HepG2 (cell line): ENCODE results near the gene RPH3AL. TPM values are rescaled to one million over a fixed set of nuclear protein-coding genes. Genes with fewer than 3 reads are reported as not detected.

Experiments
- ATAC-seq: fragments of 200-7000 bp; cut with Tn5 transposase; 3 replicates; pipeline ENCODE4 v1.9.1; 2020; ENCODE audit warnings: mild to moderate bottlenecking, moderate library complexity
- BruUV-seq: library from RNA; stranded (reverse); fragments of 400-500 nt; replicated peaks from 2 replicates; lab custom pipeline; 2021; lab: Mats Ljungman, UMichigan
- CTCF ChIA-PET: fragments of 300-600 bp; formaldehyde crosslinking; extraction: SDS; loops from one replicate; lab custom pipeline; 2021; ENCODE audit warnings: low total read pairs, inconsistent platforms, low intra/inter-chr PET ratio; lab: Yijun Ruan, JAX
- POLR2A ChIA-PET: fragments of 350-600 bp; sonication (Branson Sonifier 250); formaldehyde crosslinking; loops from one replicate; lab custom pipeline; 2020; ENCODE audit warnings: antibody characterized with exemption, inconsistent platforms; lab: Yijun Ruan, JAX
- DNase-seq: peaks from one replicate; pipeline ENCODE4 v3.0.0-alpha.2; 2015; ENCODE audit warnings: low spot score
- FAIRE-seq: peaks from 3 replicates; lab custom pipeline; 2011; peaks lifted over from hg19 to GRCh38; lab: Jason Lieb, UNC
- H2AFZ ChIP-seq: one replicate; pipeline ENCODE4 v1.6.1; 2011; ENCODE audit warnings: low read length, inconsistent platforms
- H3K27ac ChIP-seq: fragments of 300-600 bp; 3 replicates; pipeline ENCODE4 v1.8.0; 2011; ENCODE audit warnings: mixed run types, mild to moderate bottlenecking, mixed read lengths, low read length, inconsistent platforms; ENCODE audit not compliant: insufficient read depth; ENCODE audit errors: extremely low read length
- H3K27me3 ChIP-seq, 2 experiments: fragments of 200-600 bp in 1 of 2; 2 replicates in 1 of 2; 3 replicates in 1 of 2; pipeline versions ENCODE4 v1.6.0 to v1.8.0; 2011; ENCODE audit warnings: low read length in 2 of 2, mild to moderate bottlenecking in 2 of 2, moderate library complexity in 2 of 2, inconsistent platforms in 1 of 2; ENCODE audit not compliant: insufficient read depth in 2 of 2, control insufficient read depth in 1 of 2
- H3K36me3 ChIP-seq, 2 experiments: fragments of 200-600 bp in 1 of 2; replicated peaks in 1 of 2; 2 replicates in 1 of 2; 3 replicates in 1 of 2; pipeline versions ENCODE4 v1.5.1 to v1.8.0; 2011; ENCODE audit warnings: low read length in 2 of 2, inconsistent platforms in 1 of 2; ENCODE audit not compliant: insufficient read depth in 2 of 2, control insufficient read depth in 1 of 2
- H3K4me1 ChIP-seq: 2 replicates; pipeline ENCODE4 v1.5.1; 2012; ENCODE audit warnings: low read length, inconsistent platforms; ENCODE audit not compliant: insufficient read depth
- H3K4me2 ChIP-seq: 2 replicates; pipeline ENCODE4 v1.6.0; 2011; ENCODE audit warnings: low read depth, low read length, inconsistent platforms
- H3K4me3 ChIP-seq, 3 experiments: fragments of 200-600 bp in 1 of 3; sonication (generic), shearing (Covaris generic) in 1 of 3; replicated peaks in 1 of 3; 2 replicates each; pipeline ENCODE4 v1.5.1; 2011 to 2016; ENCODE audit warnings: low read length in 3 of 3, inconsistent platforms in 2 of 3, low read depth in 2 of 3, mild to moderate bottlenecking in 2 of 3, control low read depth in 1 of 3, mixed read lengths in 1 of 3; ENCODE audit not compliant: insufficient read depth in 1 of 3
- H3K79me2 ChIP-seq: one replicate; pipeline ENCODE4 v1.6.1; 2011; ENCODE audit warnings: low read length, inconsistent platforms; ENCODE audit not compliant: insufficient read depth
- H3K9ac ChIP-seq: 2 replicates; pipeline ENCODE4 v1.6.0; 2011; ENCODE audit warnings: mild to moderate bottlenecking, low read depth, low read length, inconsistent platforms; ENCODE audit not compliant: insufficient read depth
- H3K9me3 ChIP-seq: 2 replicates; pipeline ENCODE4 v1.5.1; 2012; ENCODE audit warnings: mild to moderate bottlenecking, low read length
- H4K20me1 ChIP-seq: 2 replicates; pipeline ENCODE4 v1.6.0; 2011; ENCODE audit warnings: inconsistent platforms, mild to moderate bottlenecking, low read length, moderate library complexity; ENCODE audit not compliant: insufficient read depth
- BRCA1 ChIP-seq: sonication (generic); formaldehyde crosslinking; IDR thresholded peaks from 2 replicates; pipeline ENCODE4 v1.4.0; 2020; ENCODE audit warnings: missing genetic modification reagents
- CBX2 ChIP-seq, 2 experiments: fragments of 200-600 bp in 1 of 2; sonication (generic); formaldehyde crosslinking in 1 of 2; IDR thresholded peaks; 2 replicates each; pipeline versions ENCODE4 v1.7.0 to v1.8.1; 2018 to 2022; ENCODE audit warnings: low read depth in 2 of 2, low read length in 1 of 2, mild to moderate bottlenecking in 1 of 2, missing genetic modification reagents in 1 of 2
- KAT7 ChIP-seq: IDR thresholded peaks from 2 replicates; pipeline ENCODE4 v1.6.1; 2018; ENCODE audit warnings: borderline replicate concordance, missing compliant biosample characterization
- MEIS1 ChIP-seq: sonication (generic); formaldehyde crosslinking; IDR thresholded peaks from 2 replicates; pipeline ENCODE4 v1.9.0; 2021; ENCODE audit warnings: mild to moderate bottlenecking, missing genetic modification reagents, moderate library complexity, borderline replicate concordance
- MLLT10 ChIP-seq: sonication (generic); formaldehyde crosslinking; IDR thresholded peaks from 2 replicates; pipeline ENCODE4 v1.4.0; 2020; ENCODE audit warnings: missing genetic modification reagents
- SOX13 ChIP-seq, 3 experiments: fragments of 450-650 bp in 1 of 3; sonication (generic) in 1 of 3; formaldehyde crosslinking in 1 of 3; IDR thresholded peaks in 2 of 3; conservative IDR thresholded peaks in 1 of 3; 2 replicates each; pipeline versions ENCODE4 v1.5.0 to v1.6.1; 2016 to 2020; ENCODE audit warnings: antibody characterized with exemption in 1 of 3, mild to moderate bottlenecking in 1 of 3, missing compliant biosample characterization in 1 of 3, missing genetic modification reagents in 1 of 3, moderate library complexity in 1 of 3
- TEAD3 ChIP-seq: optimal IDR thresholded peaks from 2 replicates; pipeline ENCODE3; 2016; ENCODE audit warnings: borderline replicate concordance
- ZBTB1 ChIP-seq: sonication (generic); formaldehyde crosslinking; IDR thresholded peaks from 2 replicates; pipeline ENCODE4 v1.4.0; 2020; ENCODE audit warnings: missing genetic modification reagents, borderline replicate concordance
- ZBTB25 ChIP-seq: IDR thresholded peaks from 2 replicates; pipeline ENCODE4 v1.6.1; 2018; ENCODE audit warnings: missing genetic modification reagents
- ZEB1 ChIP-seq: IDR thresholded peaks from 2 replicates; pipeline ENCODE4 v1.6.1; 2012; ENCODE audit warnings: mild to moderate bottlenecking, low read depth, inconsistent platforms; ENCODE audit not compliant: insufficient replicate concordance
- ZFP62 ChIP-seq: sonication (generic); formaldehyde crosslinking; IDR thresholded peaks from 2 replicates; pipeline ENCODE4 v1.4.0; 2020; ENCODE audit warnings: missing genetic modification reagents
- WGBS: methylation state at CpG from one replicate; pipeline ENCODE4 v1.1.6; 2017; ENCODE audit warnings: low lambda C conversion rate; 5-methylcytosine and 5-hydroxymethylcytosine counted together
- in situ Hi-C: cut with HindIII; loops from 2 replicates; pipeline ENCODE4 v1.10.0; 2017; ENCODE audit warnings: low pct_unique_long_range_greater_than_20kb; ENCODE audit not compliant: extremely low pct_ligation_motif_present
- intact Hi-C: fragments of 100-400 bp; cut with micrococcal nuclease; formaldehyde crosslinking; loops from one replicate; pipeline ENCODE4 v1.10.0; 2022; ENCODE audit not compliant: unreplicated experiment
- polyA plus RNA-seq, 8 experiments: library from polyadenylated mRNA; depleted of rRNA in 3 of 8; stranded (reverse) in 7 of 8; unstranded in 1 of 8; fragments of >200 nt; fragmentation: Illumina TruSeq in 4 of 8; extraction: Trizol in 4 of 8; gene quantifications; 2 replicates each; pipeline versions ENCODE4 v1.2.1 to v1.2.3, GENCODE V29; 2011 to 2016; ENCODE audit warnings: low read depth in 4 of 8, missing spikeins in 1 of 8, mixed read lengths in 1 of 8; ENCODE audit not compliant: insufficient read depth in 1 of 8
- total RNA-seq, 5 experiments: library from RNA; depleted of rRNA; stranded (reverse); fragments of >200 nt; fragmentation: Illumina TruSeq; extraction: Trizol; gene quantifications; 2 replicates each; pipeline ENCODE4 v1.2.3, GENCODE V29; 2016; ENCODE audit warnings: low read depth in 1 of 5
- TF ChIP-seq, protein P1 (sequence below), 2 experiments: sonication (generic) in 1 of 2; formaldehyde crosslinking in 1 of 2; IDR thresholded peaks; 2 replicates each; pipeline versions ENCODE4 v1.6.1 to v1.9.0; 2014 to 2022; ENCODE audit warnings: antibody characterized with exemption in 1 of 2, borderline replicate concordance in 1 of 2, inconsistent platforms in 1 of 2, low read depth in 1 of 2, missing genetic modification reagents in 1 of 2

Gene RPH3AL
- total and polyA plus RNA-seq, 2 of the 13 experiments (the other 11 are each of a cell fraction or from before 2014, with no cell fraction given): 7.8 to 16.4 TPM

DNA sequence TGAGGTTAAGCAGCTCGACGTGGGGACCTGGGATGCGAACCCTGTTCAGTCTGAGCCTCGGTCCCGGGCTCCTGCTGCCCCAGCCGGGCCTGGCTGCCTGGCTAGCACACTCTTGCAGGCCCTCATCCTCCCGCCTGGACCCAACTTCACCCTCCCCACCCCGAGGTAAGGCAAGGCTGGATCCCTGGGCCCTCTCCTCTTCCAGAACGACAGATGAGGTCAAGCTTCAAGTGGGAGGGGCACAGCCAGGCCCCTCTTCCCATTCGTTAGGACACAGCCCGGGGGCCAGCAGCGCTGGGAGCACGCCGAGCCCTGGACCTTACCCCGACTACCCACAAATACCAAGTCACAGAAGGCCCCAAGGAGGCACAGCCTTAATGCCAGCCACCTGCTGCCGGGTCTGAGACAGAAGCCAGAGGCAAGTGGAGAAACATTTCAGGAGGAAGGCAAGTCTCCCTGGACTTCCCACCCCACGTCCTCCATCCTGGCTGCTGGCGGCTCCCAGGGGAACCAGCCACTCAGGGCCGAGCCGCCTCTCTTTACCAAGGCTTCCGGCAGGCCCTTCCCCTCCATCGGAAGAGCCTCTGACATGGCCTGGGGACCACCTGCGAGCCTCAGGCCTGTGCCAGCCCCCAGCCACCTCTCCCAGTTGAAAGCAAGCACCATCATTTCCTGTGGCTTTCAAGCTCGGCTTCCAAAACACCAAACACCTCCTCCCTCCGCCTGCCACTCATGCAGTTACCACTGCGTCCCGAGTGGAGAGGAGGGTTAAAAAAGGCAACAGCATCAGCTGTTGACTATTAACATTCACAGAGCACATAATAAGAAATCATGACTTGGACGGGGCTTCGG lies 59.9 kb downstream of the RPH3AL start:
- TF ChIP-seq SOX13 (IDR thresholded peaks at IDR 0.05) (no peak), SOX13 (CRISPR knock-in tag; conservative IDR thresholded peaks at IDR 0.05 in 1 of 2, IDR thresholded peaks at IDR 0.05 in 1 of 2) (no peak), TEAD3 (CRISPR knock-in tag) (no peak), ZBTB25 (CRISPR knock-in tag) (no peak), MEIS1 (no peak), MLLT10 (CRISPR knock-in tag) (no peak), KAT7 (CRISPR knock-in tag) (no peak), ZBTB1 (CRISPR knock-in tag) (no peak), ZEB1 (no peak), BRCA1 (no peak), ZFP62 (CRISPR knock-in tag) (no peak), CBX2 (IDR thresholded peaks at IDR 0.05; ENCODE audit: low read depth, low read length) (no peak), CBX2 (CRISPR knock-in tag; IDR thresholded peaks at IDR 0.05; ENCODE audit: low read depth) (no peak)
- TF ChIP-seq, protein P1, sequence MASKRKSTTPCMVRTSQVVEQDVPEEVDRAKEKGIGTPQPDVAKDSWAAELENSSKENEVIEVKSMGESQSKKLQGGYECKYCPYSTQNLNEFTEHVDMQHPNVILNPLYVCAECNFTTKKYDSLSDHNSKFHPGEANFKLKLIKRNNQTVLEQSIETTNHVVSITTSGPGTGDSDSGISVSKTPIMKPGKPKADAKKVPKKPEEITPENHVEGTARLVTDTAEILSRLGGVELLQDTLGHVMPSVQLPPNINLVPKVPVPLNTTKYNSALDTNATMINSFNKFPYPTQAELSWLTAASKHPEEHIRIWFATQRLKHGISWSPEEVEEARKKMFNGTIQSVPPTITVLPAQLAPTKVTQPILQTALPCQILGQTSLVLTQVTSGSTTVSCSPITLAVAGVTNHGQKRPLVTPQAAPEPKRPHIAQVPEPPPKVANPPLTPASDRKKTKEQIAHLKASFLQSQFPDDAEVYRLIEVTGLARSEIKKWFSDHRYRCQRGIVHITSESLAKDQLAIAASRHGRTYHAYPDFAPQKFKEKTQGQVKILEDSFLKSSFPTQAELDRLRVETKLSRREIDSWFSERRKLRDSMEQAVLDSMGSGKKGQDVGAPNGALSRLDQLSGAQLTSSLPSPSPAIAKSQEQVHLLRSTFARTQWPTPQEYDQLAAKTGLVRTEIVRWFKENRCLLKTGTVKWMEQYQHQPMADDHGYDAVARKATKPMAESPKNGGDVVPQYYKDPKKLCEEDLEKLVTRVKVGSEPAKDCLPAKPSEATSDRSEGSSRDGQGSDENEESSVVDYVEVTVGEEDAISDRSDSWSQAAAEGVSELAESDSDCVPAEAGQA (IDR thresholded peaks at IDR 0.05; ENCODE audit: low read depth): no peak
- TF ChIP-seq, protein P1 (CRISPR knock-in tag; IDR thresholded peaks at IDR 0.05; ENCODE audit: borderline replicate concordance): no peak
- Histone ChIP-seq H3K9ac (no peak overlapping the region), H3K79me2 (no peaks in the 10 kb centered on the region), H3K4me2 (no peak overlapping the region), H3K36me3 (peaks cover 0 to 8% of the 10 kb centered on the region in 2 experiments; a peak in 3 of 5 replicates), H4K20me1 (no peaks in the 10 kb centered on the region), H3K9me3 (no peaks in the 10 kb centered on the region), H3K4me1 (no peaks in the 10 kb centered on the region), H3K27me3 (no peaks in the 10 kb centered on the region), H3K4me3 (no peak overlapping the region), H3K27ac (no peak overlapping the region), H2AFZ (no peak overlapping the region)
- DNase-seq (no peak), FAIRE-seq (no peak), ATAC-seq (no peak)
- intact Hi-C loops (no loop called here), in situ Hi-C loops (loop anchor here (10.0 kb wide), 1 partner anchor 58 kb away; no protein-coding TSS in a partner anchor)
- ChIA-PET POLR2A (no interaction called here), CTCF (no interaction called here)
- BruUV-seq: no TSS peak
- 98% methylated on average over 14 of the region's 29 CpGs for WGBS
